SK-N-SH treated with all-trans-retinoic acid at 6 μM for 48 hours (cell line): ENCODE data around the gene RHCG.

Experiments used
- ARNTL ChIP-seq: fragments of 450-650 bp; formaldehyde crosslinking; IDR thresholded peaks from 2 replicates; pipeline ENCODE4 v1.5.0; 2020; ENCODE audit warnings: low read depth, mild to moderate bottlenecking, moderate library complexity, borderline replicate concordance
- CREB5 ChIP-seq: fragments of 250-450 bp; sonication (Bioruptor Pico); IDR thresholded peaks from 2 replicates; pipeline ENCODE4 v1.5.1; 2020; ENCODE audit warnings: low read depth, mild to moderate bottlenecking, moderate library complexity
- OSR1 ChIP-seq: fragments of 250-450 bp; sonication (Bioruptor Pico); IDR thresholded peaks from 2 replicates; pipeline ENCODE4 v1.8.0; 2022; ENCODE audit warnings: moderate library complexity, mild to moderate bottlenecking, inconsistent platforms
- PPARA ChIP-seq: fragments of 250-450 bp; sonication (Bioruptor Pico); IDR thresholded peaks from 2 replicates; pipeline ENCODE4 v1.5.0; 2020; ENCODE audit warnings: mild to moderate bottlenecking, borderline replicate concordance
- TCF4 ChIP-seq: fragments of 250-450 bp; sonication (Bioruptor Pico); IDR thresholded peaks from 2 replicates; pipeline ENCODE4 v1.8.0; 2021; ENCODE audit warnings: mild to moderate bottlenecking, moderate library complexity, borderline replicate concordance
- ZFP30 ChIP-seq: fragments of 450-650 bp; formaldehyde crosslinking; IDR thresholded peaks from 2 replicates; pipeline ENCODE4 v1.5.0; 2022; ENCODE audit warnings: mild to moderate bottlenecking, moderate library complexity

GRCh38 chr15:89479173-89479572 is 17.2 kb downstream of the RHCG start:
- TF ChIP-seq CREB5 (CRISPR knock-in tag) (no peak), TCF4 (CRISPR knock-in tag) (no peak), PPARA (CRISPR knock-in tag) (no peak), ZFP30 (no peak), ARNTL (no peak), OSR1 (CRISPR knock-in tag) (no peak)
